HG03139 (cell line): Measurements from ENCODE around the gene EPHB2.
"Not testable (repeated sequence)": the region's sequence is repeated elsewhere in the genome, so short reads cannot be mapped to it uniquely, and the experiment has no call there.

Experiments used
- ATAC-seq: cut with Tn5 transposase; IDR thresholded peaks from one replicate; pipeline ENCODE4 v1.9.1; 2021; ENCODE audit not compliant: unreplicated experiment

The EPHB2 gene

GRCh38 chr1:22689505-22689904 lies 21.1 kb upstream of the EPHB2 start:
- no peak for ATAC-seq

- no peak for ATAC-seq
These were observed 19.4 kb upstream of the EPHB2 start for GRCh38 chr1:22691031-22691753.

GRCh38 chr1:22694172-22694571 lies 16.5 kb upstream of the EPHB2 start:
- no peak for ATAC-seq

GRCh38 chr1:22696610-22697009 lies 14.0 kb upstream of the EPHB2 start:
- ATAC-seq, result no peak

GRCh38 chr1:22697980-22698379 lies 12.7 kb upstream of the EPHB2 start:
- ATAC-seq, result no peak

- ATAC-seq, result no peak
These were observed 10.7 kb upstream of the EPHB2 start for GRCh38 chr1:22699681-22700520.

- no peak for ATAC-seq
These were observed 8.1 kb upstream of the EPHB2 start for GRCh38 chr1:22702296-22703085.

GRCh38 chr1:22704440-22705067 lies 6.1 kb upstream of the EPHB2 start:
- no peak for ATAC-seq

GRCh38 chr1:22705586-22705985 lies 5.1 kb upstream of the EPHB2 start:
- ATAC-seq, result no peak

- not testable (repeated sequence) for ATAC-seq
These were observed 4.5 kb upstream of the EPHB2 start for GRCh38 chr1:22706100-22706499.

- no peak for ATAC-seq
These were observed 1.9 kb upstream of the EPHB2 start for GRCh38 chr1:22708777-22709176.

GRCh38 chr1:22709227-22709626 lies 1.4 kb upstream of the EPHB2 start:
- ATAC-seq, result no peak

GRCh38 chr1:22709891-22710700 lies 543 bp upstream of the EPHB2 start:
- no peak for ATAC-seq

- no peak for ATAC-seq
These were observed 432 bp downstream of the EPHB2 start for GRCh38 chr1:22711071-22711470.

- ATAC-seq, result no peak
These were observed 1.2 kb downstream of the EPHB2 start for GRCh38 chr1:22711591-22712501.

- ATAC-seq, result no peak
These were observed 2.0 kb downstream of the EPHB2 start for GRCh38 chr1:22712502-22713271.

GRCh38 chr1:22714455-22714854 lies 3.8 kb downstream of the EPHB2 start:
- ATAC-seq, result no peak

GRCh38 chr1:22717037-22717760 lies 6.6 kb downstream of the EPHB2 start:
- ATAC-seq, result no peak
